Choroid plexus epithelial cell (primary cell): ENCODE data around the gene TCFL5.

Experiments
- DNase-seq: peaks from one replicate; pipeline ENCODE4 v3.0.0-alpha.2; 2010; ENCODE audit warnings: low read depth
- H3K4me3 ChIP-seq: 2 replicates; pipeline ENCODE4 v1.5.1; 2011; ENCODE audit warnings: low read depth, mild to moderate bottlenecking, control low read depth, low read length, moderate library complexity
- CTCF ChIP-seq: conservative IDR thresholded peaks from 2 replicates; pipeline ENCODE4 v1.5.1; 2011; ENCODE audit warnings: low read depth, mild to moderate bottlenecking, control low read depth, inconsistent platforms, low read length, moderate library complexity

TCFL5 gene

GRCh38 chr20:62895539-62895938, 33.9 kb upstream of the TCFL5 start:
- H3K4me3 ChIP-seq: no peak overlapping the region
- TF ChIP-seq CTCF: no peak
- DNase-seq: no peak

GRCh38 chr20:62894261-62894660, 32.6 kb upstream of the TCFL5 start:
- H3K4me3 ChIP-seq: no peak overlapping the region
- TF ChIP-seq CTCF: no peak
- no peak for DNase-seq

GRCh38 chr20:62893700-62894099, 32.1 kb upstream of the TCFL5 start:
- no peak overlapping the region for H3K4me3 ChIP-seq
- peak; percentile 49 for TF ChIP-seq CTCF
- DNase-seq: no peak

GRCh38 chr20:62892348-62893304, 31.0 kb upstream of the TCFL5 start:
- DNase-seq: no peak
- TF ChIP-seq CTCF: no peak

GRCh38 chr20:62891111-62891510, 29.5 kb upstream of the TCFL5 start:
- peak; percentile 38 for DNase-seq
- no peak for TF ChIP-seq CTCF
- no peak overlapping the region for H3K4me3 ChIP-seq

More at GRCh38 chr20:62892348-62893304, 31.0 kb upstream of the TCFL5 start:
- no peak overlapping the region for H3K4me3 ChIP-seq

GRCh38 chr20:62890444-62890843, 28.8 kb upstream of the TCFL5 start:
- DNase-seq: no peak
- no peak overlapping the region for H3K4me3 ChIP-seq

More at GRCh38 chr20:62890444-62890843, 28.8 kb upstream of the TCFL5 start:
- TF ChIP-seq CTCF: no peak
